Measurements from ENCODE around the gene MAP3K4. TPM values are rescaled to one million over a fixed set of nuclear protein-coding genes. Genes with fewer than 3 reads are reported as not detected.

The MAP3K4 gene
- total RNA-seq, 6 donors from 2014 or later, result 23.7 to 52.1 (median 40.5) TPM

DNA sequence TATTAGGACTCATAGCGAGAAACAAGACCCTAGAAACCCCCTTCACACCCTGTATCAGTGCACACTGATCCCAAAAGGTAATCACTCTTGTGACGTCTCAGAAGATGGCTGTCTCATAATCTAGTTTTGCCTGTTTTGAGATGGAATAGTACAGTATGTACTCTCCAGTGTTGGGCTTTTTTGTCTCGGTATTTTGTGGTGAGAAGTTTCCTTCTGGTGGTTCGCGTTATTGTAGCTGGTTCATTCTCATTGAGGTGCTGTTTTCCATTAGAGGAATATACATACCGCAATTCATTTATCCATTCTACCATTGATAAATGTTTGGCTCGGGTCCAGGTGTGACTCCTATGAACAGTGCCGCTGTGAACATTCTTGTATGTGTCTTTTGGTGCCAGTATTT lies 27.9 kb upstream of the MAP3K4 start:
- Histone ChIP-seq H3K27ac (no peak overlapping the region), H3K9me3 (no peaks in the 10 kb centered on the region), H3K36me3 (no peaks in the 10 kb centered on the region), H3K4me1 (no peaks in the 10 kb centered on the region), H3K27me3 (no peaks in the 10 kb centered on the region), H3K4me3 (no peak overlapping the region)
- ATAC-seq (ENCODE audit: low FRiP score in 2 of 2), result no peak
- DNase-seq, result no peak
- TF ChIP-seq, protein P1, sequence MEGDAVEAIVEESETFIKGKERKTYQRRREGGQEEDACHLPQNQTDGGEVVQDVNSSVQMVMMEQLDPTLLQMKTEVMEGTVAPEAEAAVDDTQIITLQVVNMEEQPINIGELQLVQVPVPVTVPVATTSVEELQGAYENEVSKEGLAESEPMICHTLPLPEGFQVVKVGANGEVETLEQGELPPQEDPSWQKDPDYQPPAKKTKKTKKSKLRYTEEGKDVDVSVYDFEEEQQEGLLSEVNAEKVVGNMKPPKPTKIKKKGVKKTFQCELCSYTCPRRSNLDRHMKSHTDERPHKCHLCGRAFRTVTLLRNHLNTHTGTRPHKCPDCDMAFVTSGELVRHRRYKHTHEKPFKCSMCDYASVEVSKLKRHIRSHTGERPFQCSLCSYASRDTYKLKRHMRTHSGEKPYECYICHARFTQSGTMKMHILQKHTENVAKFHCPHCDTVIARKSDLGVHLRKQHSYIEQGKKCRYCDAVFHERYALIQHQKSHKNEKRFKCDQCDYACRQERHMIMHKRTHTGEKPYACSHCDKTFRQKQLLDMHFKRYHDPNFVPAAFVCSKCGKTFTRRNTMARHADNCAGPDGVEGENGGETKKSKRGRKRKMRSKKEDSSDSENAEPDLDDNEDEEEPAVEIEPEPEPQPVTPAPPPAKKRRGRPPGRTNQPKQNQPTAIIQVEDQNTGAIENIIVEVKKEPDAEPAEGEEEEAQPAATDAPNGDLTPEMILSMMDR (IDR thresholded peaks at IDR 0.05), result no peak
- TF ChIP-seq POLR2A (IDR thresholded peaks at IDR 0.05) (no peak), POLR2AphosphoS5 (IDR thresholded peaks at IDR 0.05) (no peak), EP300 (IDR thresholded peaks at IDR 0.05) (no peak)
- 80 to 81% methylated on average over 8 of the region's 8 CpGs for WGBS, 2 donors

DNA sequence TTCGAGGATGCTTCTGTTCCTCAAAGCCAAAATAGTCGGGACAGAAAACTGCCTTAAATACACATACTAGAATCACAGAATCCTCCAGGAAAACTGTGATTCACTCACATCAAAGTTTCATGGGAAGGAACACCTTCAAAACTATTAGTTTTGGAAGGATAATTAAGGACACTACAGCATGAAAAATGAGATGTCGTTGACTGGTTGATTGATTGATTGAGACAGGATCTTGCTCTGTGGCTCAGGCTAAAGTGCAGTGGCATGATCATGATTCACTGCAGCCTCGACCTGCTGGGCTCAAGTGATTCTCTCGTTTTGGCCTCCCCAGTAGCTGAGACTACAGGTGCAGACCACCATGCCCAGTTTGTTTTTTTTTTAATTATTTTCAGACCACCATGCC lies 25.7 kb upstream of the MAP3K4 start:
- 75 to 77% methylated on average over 5 of the region's 5 CpGs for WGBS, 2 donors
- DNase-seq (no peak), ATAC-seq (ENCODE audit: low FRiP score in 2 of 2) (no peak)
- Histone ChIP-seq H3K27me3 (no peaks in the 10 kb centered on the region), H3K9me3 (no peaks in the 10 kb centered on the region), H3K4me1 (no peaks in the 10 kb centered on the region), H3K36me3 (no peaks in the 10 kb centered on the region), H3K4me3 (no peak overlapping the region), H3K27ac (no peak overlapping the region)
- TF ChIP-seq POLR2A (IDR thresholded peaks at IDR 0.05) (no peak), EP300 (IDR thresholded peaks at IDR 0.05) (no peak), POLR2AphosphoS5 (IDR thresholded peaks at IDR 0.05) (no peak)
- TF ChIP-seq, protein P1 (IDR thresholded peaks at IDR 0.05), result no peak

DNA sequence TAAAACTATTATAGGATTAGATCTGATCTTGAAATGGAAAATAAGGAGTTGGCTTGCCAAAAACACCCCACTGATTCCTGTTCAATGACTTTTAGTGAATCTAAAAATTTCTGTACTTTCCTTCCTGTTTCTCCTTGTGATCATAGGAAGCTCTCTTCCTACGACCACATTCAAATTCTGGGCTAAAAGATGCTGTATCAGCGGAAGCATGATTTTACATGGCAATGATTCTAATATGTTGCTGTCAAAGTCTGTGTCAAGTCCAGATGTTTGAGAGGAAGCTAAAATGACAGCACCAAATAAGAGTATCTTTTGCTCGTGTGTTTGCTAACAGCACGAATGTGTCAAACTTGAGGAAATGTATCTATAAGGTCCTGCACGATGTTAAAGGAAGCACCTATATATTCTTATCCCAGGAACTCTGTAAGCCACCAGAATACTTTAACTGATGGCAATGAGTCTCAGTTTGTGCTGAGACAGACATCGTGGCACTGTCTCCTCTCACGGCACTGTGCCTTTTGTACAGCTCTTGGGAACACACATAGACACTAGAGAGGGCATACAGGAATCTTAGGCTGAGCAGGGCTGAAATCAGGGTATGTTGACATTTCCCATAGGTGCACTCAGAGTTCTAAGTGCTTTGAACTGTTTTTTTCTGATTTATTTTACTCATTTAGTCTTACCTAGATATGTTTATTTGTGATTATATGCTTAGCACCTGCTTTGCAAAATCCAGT lies 24.9 kb upstream of the MAP3K4 start:
- DNase-seq, result no peak
- H3K4me3 ChIP-seq, result no peak overlapping the region
- H3K27me3 ChIP-seq, result no peaks in the 10 kb centered on the region
- no peaks in the 10 kb centered on the region for H3K36me3 ChIP-seq
- TF ChIP-seq POLR2A (IDR thresholded peaks at IDR 0.05), result no peak
- TF ChIP-seq EP300 (IDR thresholded peaks at IDR 0.05), result no peak
- TF ChIP-seq, protein P1 (IDR thresholded peaks at IDR 0.05), result no peak
- no peak for TF ChIP-seq POLR2AphosphoS5 (IDR thresholded peaks at IDR 0.05)
- no peaks in the 10 kb centered on the region for H3K9me3 ChIP-seq
- 64 to 81% methylated on average over 7 of the region's 7 CpGs for WGBS, 2 donors
- no peaks in the 10 kb centered on the region for H3K4me1 ChIP-seq
- no peak overlapping the region for H3K27ac ChIP-seq
- ATAC-seq (ENCODE audit: low FRiP score in 2 of 2), result peak in 1 of 2 donors; percentile 26

DNA sequence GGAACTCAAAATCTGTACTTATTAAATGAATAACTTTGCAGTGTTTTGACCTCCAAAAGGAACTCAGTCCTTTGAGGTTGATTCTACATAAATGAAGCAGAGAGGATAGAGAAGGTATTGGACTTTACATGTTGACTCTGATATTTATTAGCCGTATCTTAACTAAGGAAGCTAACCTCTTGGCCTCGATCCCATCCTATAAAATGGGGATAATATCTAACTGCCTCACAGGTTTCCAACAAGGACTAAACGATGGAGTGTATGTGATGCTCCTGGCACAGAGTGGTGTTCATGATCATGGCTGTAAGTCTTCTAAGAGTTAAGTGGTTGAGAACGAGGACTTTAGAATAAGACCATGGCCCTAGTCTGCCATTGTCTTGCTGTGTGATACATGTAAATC lies 24.2 kb upstream of the MAP3K4 start:
- no peaks in the 10 kb centered on the region for H3K27me3 ChIP-seq
- TF ChIP-seq POLR2AphosphoS5 (IDR thresholded peaks at IDR 0.05), result no peak
- TF ChIP-seq POLR2A (IDR thresholded peaks at IDR 0.05), result no peak
- TF ChIP-seq, protein P1 (IDR thresholded peaks at IDR 0.05), result no peak
- no peak for TF ChIP-seq EP300 (IDR thresholded peaks at IDR 0.05)
- no peak for DNase-seq
- 76 to 88% methylated on average over 4 of the region's 4 CpGs for WGBS, 2 donors
- H3K4me3 ChIP-seq, result no peak overlapping the region
- H3K4me1 ChIP-seq, result no peaks in the 10 kb centered on the region
- no peak overlapping the region for H3K27ac ChIP-seq
- no peaks in the 10 kb centered on the region for H3K9me3 ChIP-seq
- no peak for ATAC-seq (ENCODE audit: low FRiP score in 2 of 2)
- no peaks in the 10 kb centered on the region for H3K36me3 ChIP-seq

DNA sequence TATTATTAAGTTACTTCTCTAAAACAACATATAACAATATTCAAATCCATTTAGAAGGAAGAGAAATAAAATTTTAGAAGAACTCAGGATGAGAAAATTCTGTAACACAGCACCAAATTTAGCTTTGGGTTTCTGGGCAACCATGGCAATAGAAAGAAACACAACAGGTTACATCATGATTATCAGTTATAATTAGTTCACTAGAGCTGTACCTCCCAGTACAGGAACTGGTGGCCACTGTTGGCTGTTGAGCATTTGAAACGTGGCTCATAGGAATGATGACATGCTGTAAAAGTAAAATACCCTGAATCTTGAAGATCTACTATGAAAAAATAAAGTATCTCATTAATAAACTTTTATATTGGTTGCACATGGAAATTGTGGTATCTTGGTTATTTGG lies 23.7 kb upstream of the MAP3K4 start:
- WGBS, 2 donors, result 33 to 43% methylated on average over 1 of the region's 1 CpG

More for the DNA sequence above, 23.7 kb upstream of the MAP3K4 start:
- Histone ChIP-seq H3K27ac (no peak overlapping the region), H3K4me3 (no peak overlapping the region), H3K36me3 (no peaks in the 10 kb centered on the region), H3K4me1 (no peaks in the 10 kb centered on the region), H3K27me3 (no peaks in the 10 kb centered on the region), H3K9me3 (no peaks in the 10 kb centered on the region)
- ATAC-seq (ENCODE audit: low FRiP score in 2 of 2) (no peak), DNase-seq (no peak)
- TF ChIP-seq POLR2AphosphoS5 (IDR thresholded peaks at IDR 0.05) (no peak), POLR2A (IDR thresholded peaks at IDR 0.05) (no peak), EP300 (IDR thresholded peaks at IDR 0.05) (no peak)
- TF ChIP-seq, protein P1 (IDR thresholded peaks at IDR 0.05), result no peak
